GM12878 (cell line): ENCODE data around the gene CSMD2. TPM values are rescaled to one million over a fixed set of nuclear protein-coding genes. Genes with fewer than 3 reads are reported as not detected.

Experiments used
- ATAC-seq: fragments of 200-7000 bp; cut with Tn5 transposase; 3 replicates; pipeline ENCODE4 v1.9.1; 2020; ENCODE audit warnings: mild to moderate bottlenecking, moderate library complexity
- BruUV-seq: library from RNA; stranded (reverse); fragments of 400-500 nt; replicated peaks from 2 replicates; lab custom pipeline; 2021; lab: Mats Ljungman, UMichigan
- CTCF ChIA-PET: fragments of 300-600 bp; sonication (Branson Sonifier 250); formaldehyde crosslinking; extraction: SDS; loops from one replicate; lab custom pipeline; 2021; ENCODE audit warnings: inconsistent platforms; lab: Yijun Ruan, JAX
- POLR2A ChIA-PET: fragments of 350-600 bp; formaldehyde crosslinking; extraction: SDS; loops from one replicate; lab custom pipeline; 2021; ENCODE audit warnings: inconsistent platforms; lab: Charles Lee
- RAD21 ChIA-PET: fragments of 300-600 bp; sonication (Branson Sonifier 250); formaldehyde crosslinking; loops from one replicate; lab custom pipeline; 2023; ENCODE audit warnings: antibody characterized with exemption; ENCODE audit not compliant: unreplicated experiment; lab: Charles Lee
- SMC1A ChIA-PET: fragments of 300-600 bp; sonication (Branson Sonifier 250); formaldehyde crosslinking; loops from one replicate; lab custom pipeline; 2023; ENCODE audit not compliant: unreplicated experiment, uncharacterized antibody; lab: Charles Lee
- DNase-seq: peaks from one replicate; pipeline ENCODE4 v3.0.0-alpha.2; 2011; ENCODE audit warnings: low read depth, low spot score
- FAIRE-seq: peaks from 3 replicates; lab custom pipeline; 2011; peaks lifted over from hg19 to GRCh38; lab: Jason Lieb, UNC
- H2AFZ ChIP-seq: 2 replicates; pipeline ENCODE4 v1.6.0; 2011; ENCODE audit warnings: low read depth, low read length, control low read depth; ENCODE audit not compliant: control insufficient read depth
- H3K27ac ChIP-seq: 2 replicates; pipeline ENCODE4 v1.5.1; 2011; ENCODE audit warnings: control low read depth; ENCODE audit not compliant: control insufficient read depth, insufficient read depth
- H3K27me3 ChIP-seq, 2 experiments: replicated peaks in 1 of 2; 2 replicates each; pipeline versions ENCODE4 v1.6.0 to v1.6.1; 2011; ENCODE audit warnings: low read length in 1 of 2; ENCODE audit not compliant: control insufficient read depth in 2 of 2, insufficient read depth in 2 of 2
- H3K36me3 ChIP-seq, 2 experiments: 2 replicates each; pipeline ENCODE4 v1.5.1; 2011; ENCODE audit warnings: low read length in 1 of 2; ENCODE audit not compliant: control insufficient read depth in 2 of 2, insufficient read depth in 2 of 2
- H3K4me1 ChIP-seq: 2 replicates; pipeline ENCODE4 v1.6.1; 2011; ENCODE audit warnings: mild to moderate bottlenecking, low read length, moderate library complexity, mixed read lengths; ENCODE audit not compliant: control insufficient read depth, insufficient read depth
- H3K4me2 ChIP-seq: 2 replicates; pipeline ENCODE4 v1.6.0; 2011; ENCODE audit warnings: control low read depth; ENCODE audit not compliant: control insufficient read depth, insufficient read depth
- H3K4me3 ChIP-seq: fragments of 200-600 bp; sonication (generic); 2 replicates; pipeline ENCODE4 v1.5.1; 2016
- H3K79me2 ChIP-seq: 2 replicates; pipeline ENCODE4 v1.6.0; 2011; ENCODE audit warnings: low read length; ENCODE audit not compliant: control insufficient read depth, insufficient read depth
- H3K9ac ChIP-seq: 2 replicates; pipeline ENCODE4 v1.8.0; 2011; ENCODE audit warnings: low read length, control low read depth, mixed read lengths; ENCODE audit not compliant: control insufficient read depth, insufficient read depth
- H3K9me3 ChIP-seq: replicated peaks from 3 replicates; pipeline ENCODE4 v1.5.1; 2011; ENCODE audit warnings: mild to moderate bottlenecking, low read length; ENCODE audit not compliant: control insufficient read depth, insufficient read depth
- H4K20me1 ChIP-seq: 2 replicates; pipeline ENCODE4 v1.6.0; 2011; ENCODE audit not compliant: control insufficient read depth, insufficient read depth
- BCLAF1 ChIP-seq: fragments of 450-650 bp; IDR thresholded peaks from 2 replicates; pipeline ENCODE4 v1.6.1; 2017; ENCODE audit warnings: antibody characterized with exemption, mild to moderate bottlenecking, moderate library complexity
- CHD2 ChIP-seq: IDR thresholded peaks from 2 replicates; pipeline ENCODE4 v1.6.1; 2011; ENCODE audit warnings: low read depth, low read length, improper control_type of control experiment, borderline replicate concordance
- CREM ChIP-seq: IDR thresholded peaks from 2 replicates; pipeline ENCODE4 v1.6.1; 2014; ENCODE audit warnings: antibody characterized with exemption, low read depth
- DPF2 ChIP-seq: fragments of 450-650 bp; IDR thresholded peaks from 2 replicates; pipeline ENCODE4 v1.6.1; 2017; ENCODE audit warnings: mild to moderate bottlenecking
- HDGF ChIP-seq: fragments of 450-650 bp; IDR thresholded peaks from 2 replicates; pipeline ENCODE4 v1.6.1; 2016; ENCODE audit warnings: antibody characterized with exemption
- LARP7 ChIP-seq: fragments of 450-650 bp; IDR thresholded peaks from 2 replicates; pipeline ENCODE4 v1.6.1; 2017; ENCODE audit warnings: mild to moderate bottlenecking
- MTA3 ChIP-seq: IDR thresholded peaks from 2 replicates; pipeline ENCODE4 v1.6.1; 2012; ENCODE audit warnings: low read length, inconsistent platforms, borderline replicate concordance
- MXI1 ChIP-seq: fragments of 150-350 bp; IDR thresholded peaks from 2 replicates; pipeline ENCODE4 v1.6.1; 2011; ENCODE audit warnings: low read depth, mild to moderate bottlenecking, inconsistent platforms, low read length, improper control_type of control experiment
- PAX8 ChIP-seq: fragments of 450-650 bp; IDR thresholded peaks from 2 replicates; pipeline ENCODE4 v1.6.1; 2017; ENCODE audit warnings: mild to moderate bottlenecking, moderate library complexity
- RCOR1 ChIP-seq: conservative IDR thresholded peaks from 2 replicates; pipeline ENCODE4 v1.6.1; 2012; ENCODE audit warnings: low read depth, low read length, improper control_type of control experiment
- YBX1 ChIP-seq: fragments of 450-650 bp; IDR thresholded peaks from 2 replicates; pipeline ENCODE4 v1.6.1; 2016; ENCODE audit warnings: antibody characterized with exemption
- ZBED1 ChIP-seq: IDR thresholded peaks from 2 replicates; pipeline ENCODE4 v1.6.1; 2016; ENCODE audit warnings: borderline replicate concordance
- ZNF24 ChIP-seq: fragments of 450-650 bp; IDR thresholded peaks from 2 replicates; pipeline ENCODE4 v1.6.1; 2017; ENCODE audit warnings: antibody characterized with exemption, mild to moderate bottlenecking
- ZNF622 ChIP-seq: fragments of 450-650 bp; IDR thresholded peaks from 2 replicates; pipeline ENCODE4 v1.6.1; 2017; ENCODE audit warnings: mild to moderate bottlenecking, inconsistent platforms
- WGBS: methylation state at CpG from one replicate; pipeline ENCODE4 v1.1.6; 2016; ENCODE audit warnings: low lambda C conversion rate; ENCODE audit not compliant: insufficient replicate concordance, insufficient coverage; ENCODE audit errors: missing lambda C conversion rate; 5-methylcytosine and 5-hydroxymethylcytosine counted together
- in situ Hi-C: fragments of 300-500 bp; cut with MboI; formaldehyde crosslinking; loops from 9 replicates; pipeline ENCODE4 v1.14.3; 2018; ENCODE audit warnings: mixed read lengths
- intact Hi-C: fragments of 100-400 bp; cut with micrococcal nuclease; formaldehyde crosslinking; loops from one replicate; pipeline ENCODE4 v1.14.2; 2022; ENCODE audit not compliant: unreplicated experiment
- polyA plus RNA-seq, 11 experiments: library from polyadenylated mRNA; depleted of rRNA in 4 of 11; unstranded in 6 of 11; stranded (reverse) in 5 of 11; fragments of >200 nt; fragmentation: Nextera tagmentation in 4 of 11; fragmentation: Illumina TruSeq in 1 of 11; extraction: Ambion mirVana in 4 of 11; extraction: Trizol in 1 of 11; gene quantifications; 1 replicate in 1 of 11; 2 replicates in 10 of 11; pipeline versions ENCODE4 v1.2.1 to v1.2.3, GENCODE V29; 2011 to 2016; ENCODE audit warnings: inconsistent platforms in 2 of 11, missing spikeins in 2 of 11, low read depth in 1 of 11
- total RNA-seq, 4 experiments: library from RNA; depleted of rRNA in 3 of 4; stranded (reverse); fragments of >200 nt in 3 of 4; fragmentation: Illumina TruSeq in 1 of 4; extraction: Trizol in 1 of 4; gene quantifications; 2 replicates each; pipeline versions ENCODE4 v1.2.1 to v1.2.3, GENCODE V29; 2013 to 2021
- TF ChIP-seq, protein P1 (sequence below): IDR thresholded peaks from 2 replicates; pipeline ENCODE4 v1.6.1; 2011; ENCODE audit warnings: mild to moderate bottlenecking, low read depth, low read length, moderate library complexity; ENCODE audit not compliant: insufficient replicate concordance
- TF ChIP-seq, protein P2 (sequence below): fragments of 450-650 bp; IDR thresholded peaks from 2 replicates; pipeline ENCODE4 v1.6.1; 2014; ENCODE audit warnings: mild to moderate bottlenecking
- TF ChIP-seq, protein P3 (sequence below): IDR thresholded peaks from 2 replicates; pipeline ENCODE4 v1.6.1; 2012; ENCODE audit warnings: mild to moderate bottlenecking, low read depth, low read length

The CSMD2 gene
- total and polyA plus RNA-seq, 10 of the 15 experiments (the other 5 are each of a cell fraction or from before 2014, with no cell fraction given), result under 0.01 TPM; not detected in 9

DNA sequence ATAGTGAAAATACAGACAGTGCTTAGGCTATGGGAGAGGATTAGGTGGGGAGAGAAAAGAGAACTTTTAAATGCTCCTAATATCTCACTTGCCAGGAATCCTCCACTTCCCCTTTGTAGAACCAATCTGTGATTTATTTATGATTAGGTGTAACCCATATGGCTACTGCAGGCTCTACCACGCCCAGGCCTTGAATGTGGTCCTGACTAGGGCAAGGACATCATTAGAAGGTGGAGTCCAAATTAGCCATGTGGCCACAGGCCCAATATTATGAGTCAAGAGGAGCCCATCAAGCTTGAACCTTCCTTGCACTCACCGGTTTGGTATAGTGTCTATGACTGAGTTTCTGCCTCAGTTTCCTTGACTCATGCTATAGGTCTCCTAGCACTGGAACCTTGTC lies 159.7 kb downstream of the CSMD2 start (continued):
- TF ChIP-seq BCLAF1 (no peak), DPF2 (no peak), LARP7 (no peak)
- TF ChIP-seq, protein P1, sequence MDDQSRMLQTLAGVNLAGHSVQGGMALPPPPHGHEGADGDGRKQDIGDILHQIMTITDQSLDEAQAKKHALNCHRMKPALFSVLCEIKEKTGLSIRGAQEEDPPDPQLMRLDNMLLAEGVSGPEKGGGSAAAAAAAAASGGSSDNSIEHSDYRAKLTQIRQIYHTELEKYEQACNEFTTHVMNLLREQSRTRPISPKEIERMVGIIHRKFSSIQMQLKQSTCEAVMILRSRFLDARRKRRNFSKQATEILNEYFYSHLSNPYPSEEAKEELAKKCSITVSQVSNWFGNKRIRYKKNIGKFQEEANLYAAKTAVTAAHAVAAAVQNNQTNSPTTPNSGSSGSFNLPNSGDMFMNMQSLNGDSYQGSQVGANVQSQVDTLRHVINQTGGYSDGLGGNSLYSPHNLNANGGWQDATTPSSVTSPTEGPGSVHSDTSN, result no peak
- TF ChIP-seq, protein P2, sequence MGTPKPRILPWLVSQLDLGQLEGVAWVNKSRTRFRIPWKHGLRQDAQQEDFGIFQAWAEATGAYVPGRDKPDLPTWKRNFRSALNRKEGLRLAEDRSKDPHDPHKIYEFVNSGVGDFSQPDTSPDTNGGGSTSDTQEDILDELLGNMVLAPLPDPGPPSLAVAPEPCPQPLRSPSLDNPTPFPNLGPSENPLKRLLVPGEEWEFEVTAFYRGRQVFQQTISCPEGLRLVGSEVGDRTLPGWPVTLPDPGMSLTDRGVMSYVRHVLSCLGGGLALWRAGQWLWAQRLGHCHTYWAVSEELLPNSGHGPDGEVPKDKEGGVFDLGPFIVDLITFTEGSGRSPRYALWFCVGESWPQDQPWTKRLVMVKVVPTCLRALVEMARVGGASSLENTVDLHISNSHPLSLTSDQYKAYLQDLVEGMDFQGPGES, result no peak
- TF ChIP-seq, all 136 proteins: peak for 0

- in situ Hi-C loops (no loop called here), intact Hi-C loops (no loop called here)
- H3K36me3 ChIP-seq, result no peaks in the 10 kb centered on the region
- 0% methylated on average over 2 of the region's 2 CpGs for WGBS
- H3K4me2 ChIP-seq, result no peak overlapping the region
- BruUV-seq, result no TSS peak
- no peak overlapping the region for H2AFZ ChIP-seq
- no peak for DNase-seq
- ChIA-PET SMC1A (no interaction called here), CTCF (interaction anchor here (1.4 kb wide), 1 partner anchor 370 kb away, joined by 3 read pairs; no protein-coding TSS in a partner anchor), POLR2A (no interaction called here), RAD21 (no interaction called here)
- no peaks in the 10 kb centered on the region for H3K79me2 ChIP-seq
- no peaks in the 10 kb centered on the region for H4K20me1 ChIP-seq
- no peak overlapping the region for H3K27ac ChIP-seq
- H3K9ac ChIP-seq, result no peak overlapping the region
- no peaks in the 10 kb centered on the region for H3K4me1 ChIP-seq
- no peak overlapping the region for H3K4me3 ChIP-seq
- no peak for ATAC-seq
- no peak for FAIRE-seq
- H3K9me3 ChIP-seq, result no peaks in the 10 kb centered on the region
- H3K27me3 ChIP-seq, result no peaks in the 10 kb centered on the region
- TF ChIP-seq PAX8 (no peak), ZNF24 (no peak), YBX1 (no peak), HDGF (no peak), LARP7 (no peak), ZBED1 (no peak), RCOR1 (no peak), MTA3 (no peak), ZNF622 (no peak), CHD2 (no peak), MXI1 (no peak), CREM (no peak)
- TF ChIP-seq, protein P3, sequence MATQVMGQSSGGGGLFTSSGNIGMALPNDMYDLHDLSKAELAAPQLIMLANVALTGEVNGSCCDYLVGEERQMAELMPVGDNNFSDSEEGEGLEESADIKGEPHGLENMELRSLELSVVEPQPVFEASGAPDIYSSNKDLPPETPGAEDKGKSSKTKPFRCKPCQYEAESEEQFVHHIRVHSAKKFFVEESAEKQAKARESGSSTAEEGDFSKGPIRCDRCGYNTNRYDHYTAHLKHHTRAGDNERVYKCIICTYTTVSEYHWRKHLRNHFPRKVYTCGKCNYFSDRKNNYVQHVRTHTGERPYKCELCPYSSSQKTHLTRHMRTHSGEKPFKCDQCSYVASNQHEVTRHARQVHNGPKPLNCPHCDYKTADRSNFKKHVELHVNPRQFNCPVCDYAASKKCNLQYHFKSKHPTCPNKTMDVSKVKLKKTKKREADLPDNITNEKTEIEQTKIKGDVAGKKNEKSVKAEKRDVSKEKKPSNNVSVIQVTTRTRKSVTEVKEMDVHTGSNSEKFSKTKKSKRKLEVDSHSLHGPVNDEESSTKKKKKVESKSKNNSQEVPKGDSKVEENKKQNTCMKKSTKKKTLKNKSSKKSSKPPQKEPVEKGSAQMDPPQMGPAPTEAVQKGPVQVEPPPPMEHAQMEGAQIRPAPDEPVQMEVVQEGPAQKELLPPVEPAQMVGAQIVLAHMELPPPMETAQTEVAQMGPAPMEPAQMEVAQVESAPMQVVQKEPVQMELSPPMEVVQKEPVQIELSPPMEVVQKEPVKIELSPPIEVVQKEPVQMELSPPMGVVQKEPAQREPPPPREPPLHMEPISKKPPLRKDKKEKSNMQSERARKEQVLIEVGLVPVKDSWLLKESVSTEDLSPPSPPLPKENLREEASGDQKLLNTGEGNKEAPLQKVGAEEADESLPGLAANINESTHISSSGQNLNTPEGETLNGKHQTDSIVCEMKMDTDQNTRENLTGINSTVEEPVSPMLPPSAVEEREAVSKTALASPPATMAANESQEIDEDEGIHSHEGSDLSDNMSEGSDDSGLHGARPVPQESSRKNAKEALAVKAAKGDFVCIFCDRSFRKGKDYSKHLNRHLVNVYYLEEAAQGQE, result no peak
These were observed 162.2 kb downstream of the CSMD2 start for GRCh38 chr1:34002810-34003209.
